Activated CD8-positive, alpha-beta memory T cell treated with anti-CD3 and anti-CD28 coated beads, Interleukin-2, amount 50 U/mL, for 48 hours (primary cell): ENCODE results near the gene OR7D4.
"Not testable (repeated sequence)": the region's sequence is repeated elsewhere in the genome, so short reads cannot be mapped to it uniquely, and the experiment has no call there.

Source experiments
- DNase-seq: peaks from one replicate; pipeline ENCODE4 v3.0.0-alpha.2; 2020

The OR7D4 gene

GRCh38 chr19:9219489-9219888 is at the start of gene OR7D4:
Gene OR7D4, minus strand, starts transcription at chr19:9219589. Its CDS starts 4,752 bp downstream, at chr19:9214837.
- no peak for DNase-seq

GRCh38 chr19:9251236-9251635 is 31.8 kb upstream of the OR7D4 start:
- DNase-seq, result no peak

DNA sequence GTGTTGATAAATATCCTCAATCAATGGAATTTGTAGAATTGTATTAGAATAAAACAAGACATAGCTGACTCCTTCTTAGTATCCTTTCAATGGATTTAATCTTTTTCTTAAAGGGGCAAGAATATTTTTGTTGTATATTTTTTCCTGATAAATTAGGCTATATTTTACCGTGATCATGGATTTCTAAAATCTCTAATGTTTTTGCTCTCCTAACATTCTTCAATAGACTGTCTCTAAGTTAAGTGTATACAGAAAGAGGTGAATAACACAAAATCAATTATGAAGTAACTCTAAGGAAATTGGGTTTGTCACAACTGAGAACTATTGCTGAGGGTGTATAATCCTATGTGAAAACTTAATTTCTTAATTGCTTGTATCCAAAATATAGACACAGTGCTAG is 31.2 kb upstream of the OR7D4 start, which contains the start of gene OR7E24:
TSS of gene OR7E24 (plus strand) at position 301 of the 400 bp plus-strand sequence. CDS start 114 bp downstream, outside the sequence.
- DNase-seq, result no peak

DNA sequence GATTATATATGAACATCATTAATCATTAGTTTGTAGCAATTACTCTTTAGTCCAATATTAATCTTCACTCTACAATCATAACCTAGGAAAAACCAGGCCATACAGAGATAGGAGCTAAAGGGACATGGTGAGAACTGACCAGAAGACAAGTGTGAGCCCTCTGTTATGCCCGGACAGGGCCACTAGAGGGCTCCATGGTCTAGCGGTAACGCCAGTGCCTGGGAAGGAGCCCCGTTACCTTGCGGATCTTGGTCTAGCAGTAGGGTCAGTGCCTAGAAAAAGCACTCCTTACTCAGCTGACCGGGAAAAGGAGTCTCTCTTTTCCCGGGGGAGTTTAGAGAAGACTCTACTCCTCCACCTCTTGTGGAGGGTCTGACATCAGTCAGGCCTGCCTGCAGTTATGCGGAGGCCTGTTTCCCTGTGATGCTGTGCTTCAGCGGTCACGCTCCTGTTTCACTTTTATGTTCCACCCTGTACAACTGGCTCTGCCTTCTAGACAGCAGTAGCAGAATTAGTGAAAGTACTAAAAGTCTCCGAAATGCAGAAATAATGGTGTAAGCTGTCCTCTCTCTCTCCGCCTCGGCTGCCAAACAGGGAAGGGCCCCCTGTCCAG is 13.8 kb downstream of the OR7D4 start:
- DNase-seq, result peak; percentile 79

DNA sequence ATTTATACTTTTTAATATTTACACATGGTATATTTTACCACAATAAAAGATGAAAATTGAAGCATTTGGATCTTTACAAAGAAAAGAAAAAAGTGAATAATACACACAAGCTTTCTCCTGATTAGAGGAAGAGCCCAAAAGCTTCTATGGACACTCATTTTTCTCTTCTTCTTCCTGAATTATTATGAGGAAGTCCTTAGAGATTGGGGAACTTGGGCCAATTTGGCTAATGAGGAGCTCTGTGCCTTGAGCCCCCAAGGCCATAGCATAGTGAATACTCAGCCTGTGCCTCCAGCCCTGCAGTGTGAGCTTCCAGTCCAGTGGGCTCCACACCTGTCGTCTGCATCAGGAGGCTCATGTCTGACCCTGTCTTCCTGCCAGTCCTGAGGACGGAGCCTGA is 21.3 kb downstream of the OR7D4 start:
- not testable (repeated sequence) for DNase-seq

DNA sequence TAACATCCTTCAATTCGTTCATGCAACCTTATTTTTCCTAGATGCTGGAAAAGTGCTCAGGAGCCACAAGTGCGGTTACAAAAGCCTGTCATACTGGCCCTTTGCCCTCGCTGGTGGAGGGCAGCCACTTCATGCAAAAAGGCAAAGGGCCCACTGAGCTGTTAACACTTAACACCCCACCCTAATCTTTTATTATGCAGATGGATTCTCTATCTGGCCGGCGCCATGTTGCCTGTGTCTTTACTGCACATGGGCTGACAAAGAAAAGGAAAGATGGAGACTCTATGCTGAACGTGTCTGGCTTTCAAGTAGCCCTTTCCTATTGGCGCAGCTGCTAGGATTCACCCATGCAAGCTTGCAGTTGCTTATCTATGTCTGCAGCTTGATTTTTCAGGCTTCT is 29.9 kb downstream of the OR7D4 start:
- DNase-seq, result no peak

DNA sequence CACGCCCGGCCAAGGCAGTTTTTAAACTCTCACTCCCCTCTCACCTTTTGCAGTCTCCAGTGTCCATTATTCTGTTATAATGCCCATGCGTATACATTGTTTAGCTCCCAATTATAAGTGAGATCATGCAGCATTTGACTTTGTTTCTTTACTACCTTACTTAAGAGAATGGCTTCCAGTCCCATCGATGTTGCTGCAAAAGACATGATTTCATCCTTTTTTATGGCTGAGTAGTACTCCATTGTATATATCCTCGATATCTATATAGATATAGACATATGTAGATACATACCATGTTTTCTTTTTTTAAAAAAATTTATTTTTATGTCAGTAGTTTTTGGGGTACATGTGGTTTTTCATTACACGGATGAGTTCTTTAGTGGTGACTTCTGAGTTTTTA is 32.2 kb downstream of the OR7D4 start:
- no peak for DNase-seq

GRCh38 chr19:9183000-9183399 is 36.4 kb downstream of the OR7D4 start:
- DNase-seq, result no peak

- DNase-seq, result no peak
Observed at GRCh38 chr19:9178901-9179300, 40.5 kb downstream of the OR7D4 start, which contains the start of gene OR7D2. Gene OR7D2, plus strand, starts transcription at chr19:9178979. Its CDS starts 6,803 bp downstream, at chr19:9185782.

DNA sequence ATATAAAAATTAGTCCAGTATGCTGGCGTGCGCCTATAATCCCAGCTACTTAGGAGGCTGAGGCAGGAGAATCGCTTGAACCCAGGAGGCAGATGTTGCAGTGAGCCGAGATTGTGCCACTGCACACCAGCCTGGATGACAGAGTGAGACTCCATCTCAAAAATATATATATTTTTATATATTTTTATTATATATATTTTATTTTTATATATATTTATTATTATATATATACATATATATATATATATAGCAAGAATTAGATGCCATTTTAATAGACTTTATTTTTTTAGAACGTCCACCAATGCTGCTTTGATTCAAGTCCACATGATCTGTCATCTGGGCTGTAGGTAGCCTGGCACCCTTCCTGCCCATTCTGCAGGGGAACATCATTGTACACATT is 44.1 kb downstream of the OR7D4 start:
- DNase-seq, result no peak

DNA sequence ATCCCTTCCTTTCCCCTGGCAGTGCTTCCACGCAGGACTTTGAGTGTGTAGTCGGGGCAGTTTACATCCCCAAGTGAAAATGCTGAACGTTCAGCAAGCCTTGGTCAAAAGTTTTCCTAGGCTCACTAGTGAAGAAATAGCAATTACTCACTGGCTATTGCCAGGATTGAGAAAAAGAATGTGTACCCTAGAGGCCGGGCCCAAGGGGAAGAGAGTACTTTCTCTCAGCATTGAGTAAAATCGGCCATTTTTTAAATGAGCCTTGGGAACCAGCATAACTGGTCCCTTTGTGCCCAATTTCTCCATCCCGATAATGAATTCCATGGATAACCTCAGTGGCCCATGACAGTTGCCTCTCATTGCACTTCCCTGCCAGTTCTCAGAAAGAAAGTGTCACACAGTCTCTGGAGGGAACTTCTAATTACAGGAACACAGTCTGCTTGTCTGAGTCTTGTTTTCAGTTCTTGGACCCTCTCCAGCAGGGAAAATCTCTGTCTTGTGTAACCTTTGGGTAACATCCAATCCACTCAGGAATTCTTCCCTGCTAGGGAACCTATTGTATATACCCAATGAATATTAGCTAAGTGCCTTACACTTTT is 47.9 kb downstream of the OR7D4 start:
- no peak for DNase-seq

- DNase-seq, result no peak
Observed at GRCh38 chr19:9166846-9167245, 52.5 kb downstream of the OR7D4 start.

DNA sequence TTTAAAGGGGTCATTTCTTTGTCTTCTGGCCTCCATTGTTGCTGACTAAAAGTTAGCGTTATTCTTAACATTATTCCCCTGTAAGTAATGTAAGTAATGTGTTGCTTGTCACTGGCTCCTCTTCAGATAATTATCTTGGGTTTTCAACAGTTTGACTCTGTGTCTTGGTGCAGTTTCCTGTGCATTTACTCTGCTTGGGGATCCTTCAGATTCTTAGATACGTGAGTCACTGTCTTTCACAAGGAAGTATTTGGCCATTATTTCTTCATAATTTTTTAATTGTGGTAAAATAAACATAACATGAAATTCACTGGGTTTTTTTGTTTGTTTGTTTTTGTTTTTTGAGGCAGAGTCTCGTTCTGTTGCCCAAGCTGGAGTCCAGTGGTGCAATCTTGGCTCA is 54.1 kb downstream of the OR7D4 start:
- no peak for DNase-seq

DNA sequence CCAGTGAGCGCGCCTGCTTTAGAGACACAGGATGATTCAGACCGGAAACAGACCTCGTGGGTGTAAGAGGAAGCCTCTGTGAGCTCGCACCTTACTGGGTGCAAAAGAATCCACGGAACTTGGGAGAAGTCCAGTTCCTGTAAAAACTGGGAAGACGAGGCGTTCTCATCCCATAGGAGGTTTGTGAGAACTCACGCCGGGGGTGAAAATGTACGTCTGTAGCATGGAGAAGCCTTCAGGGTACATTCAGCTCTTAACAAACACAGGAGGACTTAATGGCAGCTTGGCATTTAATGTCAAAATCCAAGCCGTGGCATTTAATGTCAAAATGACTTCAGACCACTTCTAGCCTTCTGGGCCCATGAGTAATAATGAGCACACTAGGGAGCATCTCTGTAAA is 58.0 kb downstream of the OR7D4 start:
- no peak for DNase-seq
